Mesodermal cell (in vitro differentiated cells): ENCODE results near the gene C2CD4B.

Experiments used
- H3K27ac ChIP-seq: 2 replicates; pipeline ENCODE4 v1.7.0; 2013; ENCODE audit warnings: mild to moderate bottlenecking, low read depth, low read length, moderate library complexity; ENCODE audit not compliant: severe bottlenecking
- H3K36me3 ChIP-seq: 2 replicates; pipeline ENCODE4 v1.7.1; 2013; ENCODE audit warnings: mild to moderate bottlenecking, low read length, moderate library complexity; ENCODE audit not compliant: control insufficient read depth, insufficient read depth
- H3K4me1 ChIP-seq: one replicate; pipeline ENCODE4 v1.7.1; 2013; ENCODE audit warnings: mild to moderate bottlenecking, low read length; ENCODE audit not compliant: insufficient read depth, control insufficient read depth, poor library complexity, severe bottlenecking
- H3K4me3 ChIP-seq: 2 replicates; pipeline ENCODE4 v1.7.0; 2013; ENCODE audit warnings: low read length, control low read depth, mild to moderate bottlenecking; ENCODE audit not compliant: insufficient read depth, poor library complexity, severe bottlenecking; ENCODE audit errors: extremely low read depth
- H3K9me3 ChIP-seq: 2 replicates; pipeline ENCODE4 v1.7.1; 2013; ENCODE audit warnings: mild to moderate bottlenecking, low read length, moderate library complexity; ENCODE audit not compliant: control insufficient read depth
- WGBS, 2 experiments: methylation state at CpG; one replicate each; pipeline ENCODE4 v1.1.5; 2013; ENCODE audit warnings: missing lambda C conversion rate in 2 of 2; ENCODE audit not compliant: insufficient coverage in 2 of 2; 5-methylcytosine and 5-hydroxymethylcytosine counted together

Gene C2CD4B

DNA sequence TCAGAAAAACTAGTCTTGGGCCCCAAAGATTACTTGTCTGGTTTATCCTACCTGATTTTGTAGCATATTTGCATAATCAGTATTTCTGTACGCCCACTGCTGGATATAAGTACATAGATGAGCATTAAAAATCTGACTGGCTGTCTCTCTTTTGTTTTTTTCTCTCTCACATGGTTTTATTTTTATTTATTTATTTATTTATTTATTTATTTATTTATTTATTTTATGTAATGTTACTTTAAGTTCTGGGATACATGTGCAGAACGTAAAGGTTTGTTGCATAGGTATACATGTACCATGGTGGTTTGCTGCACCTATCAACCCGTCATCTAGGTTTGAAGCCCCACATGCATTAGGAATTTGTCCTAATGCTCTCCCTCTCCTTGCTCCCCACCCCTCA lies 31.9 kb downstream of the C2CD4B start:
- WGBS, 2 experiments = 70 to 100% methylated on average over 1 to 2 of the region's 3 CpGs
- Histone ChIP-seq H3K4me1 (peaks cover 3% of the 10 kb centered on the region), H3K9me3 (no peaks in the 10 kb centered on the region), H3K27ac (no peak overlapping the region), H3K4me3 (no peak overlapping the region), H3K36me3 (no peaks in the 10 kb centered on the region)

DNA sequence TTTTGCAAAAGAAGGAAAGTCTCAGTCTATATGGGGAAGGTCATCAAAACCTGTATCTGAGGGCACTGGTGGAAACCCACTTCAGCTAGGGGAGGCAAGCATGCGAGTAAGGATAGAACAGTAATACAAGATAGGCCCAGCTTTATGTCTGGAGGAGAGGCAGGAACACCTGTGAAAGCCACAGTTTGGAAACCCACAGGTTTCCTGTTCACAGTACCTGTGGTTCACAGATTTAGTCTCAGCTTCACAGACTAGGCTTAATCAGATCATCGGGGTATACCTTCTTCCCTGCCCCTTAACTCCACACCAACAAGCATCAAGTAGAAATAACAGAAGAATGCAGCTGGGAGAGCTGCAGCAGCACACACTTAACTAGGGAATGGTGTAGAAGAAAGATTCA lies 36.2 kb downstream of the C2CD4B start:
- WGBS, 2 experiments = 91 to 100% methylated on average over 1 of the region's 2 CpGs
- Histone ChIP-seq H3K9me3 (no peaks in the 10 kb centered on the region), H3K4me1 (no peaks in the 10 kb centered on the region), H3K27ac (no peak overlapping the region), H3K36me3 (no peaks in the 10 kb centered on the region), H3K4me3 (no peak overlapping the region)

DNA sequence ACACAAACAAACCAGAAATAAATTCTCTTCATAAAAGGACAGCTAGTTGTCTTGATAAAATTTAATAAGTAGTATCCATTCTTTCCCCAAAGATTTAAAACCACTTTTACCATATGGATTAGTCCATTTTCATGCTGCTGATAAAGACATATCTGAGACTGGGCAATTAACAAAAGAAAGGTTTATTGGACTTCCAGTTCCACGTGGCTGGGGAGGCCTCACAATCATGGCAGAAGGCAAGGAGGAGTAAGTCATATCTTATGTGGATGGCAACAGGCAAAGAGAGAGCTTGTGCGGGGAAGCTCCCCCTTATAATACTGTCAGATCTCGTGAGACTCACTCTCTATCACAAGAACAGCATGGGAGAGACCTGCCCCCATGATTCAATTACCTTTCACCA lies 38.7 kb downstream of the C2CD4B start:
- whole genome bisulfite sequencing, 2 experiments = 76 to 83% methylated on average over 2 to 3 of the region's 3 CpGs
- no peaks in the 10 kb centered on the region for H3K36me3 ChIP-seq
- H3K9me3 ChIP-seq = no peaks in the 10 kb centered on the region
- no peaks in the 10 kb centered on the region for H3K4me1 ChIP-seq
- no peak overlapping the region for H3K27ac ChIP-seq
- H3K4me3 ChIP-seq = no peak overlapping the region

GRCh38 chr15:62125773-62126172 lies 39.3 kb downstream of the C2CD4B start:
- no peaks in the 10 kb centered on the region for H3K36me3 ChIP-seq
- 74 to 76% methylated on average over 2 of the region's 2 CpGs for WGBS, 2 experiments
- H3K4me3 ChIP-seq = no peak overlapping the region
- no peak overlapping the region for H3K27ac ChIP-seq
- no peaks in the 10 kb centered on the region for H3K9me3 ChIP-seq
- no peaks in the 10 kb centered on the region for H3K4me1 ChIP-seq

- Histone ChIP-seq H3K4me3 (no peak overlapping the region), H3K9me3 (no peaks in the 10 kb centered on the region), H3K36me3 (no peaks in the 10 kb centered on the region), H3K27ac (no peak overlapping the region), H3K4me1 (no peaks in the 10 kb centered on the region)
- WGBS, 2 experiments = 75 to 78% methylated on average over 1 to 2 of the region's 2 CpGs
Measured at GRCh38 chr15:62124973-62125303, 40.1 kb downstream of the C2CD4B start.

- Histone ChIP-seq H3K36me3 (no peaks in the 10 kb centered on the region), H3K4me1 (peaks cover 4% of the 10 kb centered on the region), H3K9me3 (no peaks in the 10 kb centered on the region), H3K4me3 (no peak overlapping the region), H3K27ac (peak overlapping the region; percentile 3)
- WGBS, 2 experiments = 92% methylated on average over 1 of the region's 6 CpGs; no CpG with 5 or more reads in 1 of the 2 experiments
Measured at GRCh38 chr15:62124176-62124972, 40.7 kb downstream of the C2CD4B start.

DNA sequence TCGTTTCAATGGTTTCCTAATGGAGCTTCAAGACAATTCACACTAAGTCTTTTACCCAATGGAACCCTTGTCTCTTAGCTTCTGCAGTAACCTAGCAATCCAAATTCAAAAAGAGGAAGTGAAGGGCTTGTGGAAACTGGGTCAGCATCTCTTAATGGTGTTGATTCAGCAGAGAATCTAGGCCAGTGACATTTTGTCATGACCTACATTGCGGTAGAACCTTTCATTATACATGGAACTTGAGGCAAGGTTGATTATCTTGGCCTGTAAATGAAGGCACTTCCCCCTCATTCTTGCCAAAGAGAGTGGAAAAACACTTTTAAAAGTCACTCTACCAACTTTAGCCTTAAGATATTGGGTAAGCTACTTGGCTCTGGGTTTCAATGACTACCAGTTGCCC lies 42.8 kb downstream of the C2CD4B start:
- peaks cover 4% of the 10 kb centered on the region for H3K4me1 ChIP-seq
- no peak overlapping the region for H3K4me3 ChIP-seq
- H3K36me3 ChIP-seq = no peaks in the 10 kb centered on the region
- no peaks in the 10 kb centered on the region for H3K9me3 ChIP-seq
- H3K27ac ChIP-seq = no peak overlapping the region
- WGBS, 2 experiments = 100% methylated on average over 1 of the region's 2 CpGs

DNA sequence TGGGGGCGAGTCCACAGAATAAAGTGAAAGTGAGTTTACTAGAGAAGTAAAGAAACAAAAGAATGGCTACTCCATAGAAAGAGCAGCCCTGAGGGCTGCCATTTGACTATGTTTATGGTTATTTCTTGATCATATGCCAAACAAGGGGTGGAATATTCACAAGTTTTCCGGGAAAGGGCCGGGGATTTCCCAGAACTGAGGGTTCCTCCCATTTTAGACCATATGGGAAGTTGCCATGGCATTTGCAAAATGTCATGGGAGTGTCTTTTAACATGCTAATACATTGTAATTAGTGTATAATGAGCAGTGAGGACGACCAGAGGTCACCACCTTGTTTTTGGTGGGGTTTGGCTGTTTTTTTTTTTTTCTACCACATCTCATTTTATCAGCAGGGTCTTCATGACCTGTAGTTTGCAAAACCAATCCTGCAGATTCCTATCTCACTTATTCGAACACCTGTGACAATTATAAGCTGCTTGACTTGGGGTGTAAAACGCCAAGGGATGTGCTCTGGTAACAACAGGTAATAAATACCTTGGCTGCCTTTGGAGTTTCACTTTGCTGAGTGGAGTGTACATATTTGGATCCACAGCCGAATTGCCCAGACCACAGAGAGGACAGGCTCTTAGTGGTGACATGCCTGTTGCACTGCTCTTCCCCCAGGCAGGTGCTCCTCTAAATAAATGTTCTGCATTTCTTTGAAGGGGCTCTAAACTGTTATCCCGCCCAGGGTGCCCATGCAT lies 43.6 kb downstream of the C2CD4B start:
- Histone ChIP-seq H3K27ac (no peak overlapping the region), H3K36me3 (no peaks in the 10 kb centered on the region), H3K9me3 (no peaks in the 10 kb centered on the region), H3K4me3 (no peak overlapping the region), H3K4me1 (peaks cover 4% of the 10 kb centered on the region)
- 89 to 91% methylated on average over 3 to 5 of the region's 8 CpGs for WGBS, 2 experiments

- Histone ChIP-seq H3K4me1 (peaks cover 4% of the 10 kb centered on the region), H3K4me3 (no peak overlapping the region), H3K9me3 (no peaks in the 10 kb centered on the region), H3K36me3 (no peaks in the 10 kb centered on the region), H3K27ac (no peak overlapping the region)
- 100% methylated on average over 3 of the region's 5 CpGs; no CpG with 5 or more reads in 1 of the 2 experiments for WGBS, 2 experiments
Measured at GRCh38 chr15:62120776-62121175, 44.3 kb downstream of the C2CD4B start.

GRCh38 chr15:62119874-62120273 lies 45.2 kb downstream of the C2CD4B start:
- H3K4me1 ChIP-seq = peaks cover 4% of the 10 kb centered on the region
- H3K4me3 ChIP-seq = no peak overlapping the region
- H3K9me3 ChIP-seq = no peaks in the 10 kb centered on the region
- H3K27ac ChIP-seq = peak overlapping the region; percentile 70
- H3K36me3 ChIP-seq = no peaks in the 10 kb centered on the region
- WGBS, 2 experiments = 79 to 97% methylated on average over 2 to 3 of the region's 3 CpGs
